Globus pallidus (tissue), 1 donor: ENCODE results near the gene CLPSL2.
"Not testable (repeated sequence)": the region's sequence is repeated elsewhere in the genome, so short reads cannot be mapped to it uniquely, and the experiment has no call there.

Experiments used
- DNase-seq: peaks from one replicate; pipeline ENCODE4 v3.0.0-alpha.2; 2015; ENCODE audit warnings: low spot score

The CLPSL2 gene, protein sequence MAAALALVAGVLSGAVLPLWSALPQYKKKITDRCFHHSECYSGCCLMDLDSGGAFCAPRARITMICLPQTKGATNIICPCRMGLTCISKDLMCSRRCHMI

DNA sequence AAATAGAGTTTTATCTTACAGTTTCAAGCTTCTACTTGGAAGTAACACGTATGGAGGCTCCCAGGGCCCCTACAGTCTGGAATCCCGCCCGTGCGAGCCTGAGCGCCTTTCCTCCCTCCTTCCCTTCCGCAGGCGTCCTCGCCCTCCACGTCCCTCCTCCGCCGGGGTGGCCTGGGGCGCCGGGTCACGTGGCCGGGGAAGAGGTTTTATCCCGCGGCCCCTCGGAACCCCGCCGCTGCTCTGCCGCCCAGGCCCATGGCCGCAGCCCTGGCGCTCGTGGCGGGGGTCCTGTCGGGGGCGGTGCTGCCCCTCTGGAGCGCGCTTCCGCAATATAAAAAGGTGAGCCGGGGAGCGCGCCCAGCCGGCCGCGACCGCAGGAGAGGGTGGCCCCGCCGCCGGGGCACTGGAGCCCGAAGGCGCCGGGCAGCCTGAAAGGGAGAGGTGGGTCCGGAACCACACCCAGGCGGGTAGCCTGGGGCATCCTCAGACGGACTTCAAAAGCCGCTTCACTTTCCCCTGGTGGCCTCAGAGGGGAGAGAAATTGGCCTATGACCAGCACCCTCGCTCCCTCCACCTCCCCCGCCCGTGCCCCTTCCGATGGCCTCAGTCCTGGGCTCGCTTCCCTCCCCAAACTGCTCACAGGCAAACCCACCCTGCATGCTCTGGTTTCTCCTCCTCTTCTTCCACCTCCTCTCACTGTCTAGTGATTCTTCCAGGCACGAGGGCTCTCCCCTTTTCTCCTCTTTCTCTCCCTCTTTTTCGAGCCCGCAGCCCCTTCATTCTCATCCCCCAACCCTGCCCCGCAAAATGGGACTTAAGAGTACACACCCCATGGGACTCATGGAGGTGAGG, at the start of gene CLPSL2:
Gene CLPSL2 (plus strand): TSS at position 235 of the 852 bp plus-strand sequence. CDS start 21 bp downstream, at position 256.
- DNase-seq: no peak

DNA sequence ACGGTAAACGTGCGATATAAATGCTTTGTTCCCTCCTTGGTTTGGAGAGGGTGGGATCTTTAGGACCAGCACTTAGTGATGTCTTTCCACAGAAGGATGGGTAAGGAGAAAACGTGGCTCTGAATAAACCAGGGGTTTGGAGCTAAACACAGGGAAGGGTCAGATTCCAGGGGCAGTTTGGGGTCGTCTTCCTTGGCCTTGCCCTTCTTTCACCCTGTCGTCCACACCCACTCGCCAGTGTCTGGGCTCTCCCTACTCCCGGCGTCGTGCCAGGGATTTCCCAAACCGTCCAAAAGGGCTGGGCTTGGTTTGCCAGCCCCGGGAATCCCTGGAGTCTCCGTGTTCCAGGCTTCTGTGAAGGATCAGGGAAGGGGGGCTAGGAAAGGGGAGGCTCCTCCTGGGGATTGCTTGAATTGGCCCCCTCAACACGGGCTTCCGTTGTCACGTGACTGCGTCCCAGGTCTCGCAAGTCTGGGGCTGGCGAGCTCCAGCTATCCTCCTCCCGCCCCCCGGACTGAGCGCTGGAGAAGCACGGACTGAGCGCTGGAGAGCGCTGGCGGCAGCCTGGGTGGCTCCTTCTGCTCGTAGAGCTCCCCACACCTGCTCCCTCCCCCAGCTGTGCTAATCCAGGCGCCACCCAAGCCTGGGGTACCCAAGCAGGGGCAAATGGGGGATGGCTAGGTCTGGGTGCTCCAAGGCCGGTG, 49.0 kb upstream of the CLPSL2 start:
- DNase-seq: peak; percentile 76

DNA sequence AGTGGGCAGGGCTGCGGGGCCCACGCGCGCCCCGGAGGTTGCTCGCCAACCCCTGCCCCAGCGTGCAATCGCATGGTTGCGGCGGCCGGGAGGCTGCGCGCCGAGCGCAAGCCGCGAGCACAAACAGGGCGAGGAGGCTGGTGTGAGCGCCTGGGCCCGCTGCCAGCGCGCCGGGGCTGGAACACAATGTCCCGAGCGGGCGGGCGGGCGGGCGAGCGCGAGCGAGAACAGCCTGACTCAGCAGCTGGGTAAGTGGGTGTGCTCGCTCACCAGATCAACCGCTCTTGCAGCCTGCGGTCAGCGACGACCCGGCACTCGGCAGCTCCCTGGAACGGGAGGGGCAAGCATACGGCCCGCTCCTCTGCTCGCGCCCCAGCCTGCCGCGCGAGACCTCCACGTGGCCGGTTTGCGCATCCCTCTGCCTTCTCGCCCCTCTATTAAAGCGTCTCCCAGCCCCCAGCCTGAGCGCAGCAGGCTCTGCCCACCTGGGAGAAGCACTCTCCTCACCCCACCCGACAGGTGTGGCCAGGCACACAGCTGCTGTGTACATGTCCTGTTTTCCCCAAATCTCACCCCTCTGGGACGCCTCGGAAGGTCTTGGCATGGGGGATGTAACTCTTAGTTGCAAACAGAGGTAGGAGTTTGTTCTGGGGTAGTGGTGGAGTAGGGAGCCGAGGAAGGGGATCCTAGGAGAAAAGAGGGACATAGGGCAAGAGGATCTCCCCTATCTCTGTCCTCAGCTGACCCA, 48.3 kb upstream of the CLPSL2 start:
- DNase-seq: peak; percentile 89

DNA sequence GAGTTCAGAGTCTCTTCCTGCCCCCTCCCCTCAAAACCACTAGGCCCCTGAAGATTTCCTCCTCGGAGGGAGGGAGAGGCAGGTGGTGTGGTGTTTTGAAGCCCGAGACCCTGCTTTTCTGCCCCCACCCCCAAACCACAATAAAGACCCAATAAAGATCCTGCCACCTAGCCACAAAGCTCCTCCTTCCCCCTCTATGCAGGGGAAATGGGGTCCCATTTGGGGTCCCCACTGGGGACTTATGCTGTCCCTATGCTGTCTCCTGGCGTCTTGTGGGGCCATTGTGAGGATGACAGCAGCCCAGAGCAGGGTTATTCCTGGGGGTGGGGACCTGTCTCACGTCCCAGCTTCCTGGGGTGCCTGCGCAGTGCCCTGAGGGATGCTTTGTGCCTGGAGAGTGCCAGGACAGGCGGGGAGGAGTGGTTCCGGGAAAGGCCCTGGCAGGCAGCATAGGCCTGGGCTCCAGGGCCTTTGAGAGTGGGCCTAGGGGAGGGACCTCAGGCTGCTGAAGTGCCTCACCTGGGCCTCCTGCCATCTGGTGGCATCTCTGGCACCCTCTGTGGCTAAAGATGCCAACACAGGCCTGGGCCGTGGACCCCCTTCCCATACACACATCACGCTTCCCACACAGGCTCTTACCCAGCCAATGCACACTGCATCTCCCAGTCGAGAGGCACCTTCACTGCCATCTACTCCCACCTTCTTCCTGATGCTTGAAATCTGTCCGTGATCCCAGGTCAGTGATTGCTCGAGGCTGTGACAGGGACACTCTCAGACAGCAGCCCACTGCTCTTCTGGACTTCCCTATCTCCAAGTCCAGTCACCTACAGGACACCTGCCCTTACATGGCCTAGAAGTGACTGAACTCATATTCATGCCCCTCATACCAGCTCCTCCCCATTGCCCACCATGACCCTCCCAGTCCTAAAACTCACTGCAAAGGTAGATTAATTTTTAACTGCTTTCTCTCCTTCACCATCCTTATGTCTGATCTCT, 47.4 kb upstream of the CLPSL2 start:
- peak; percentile 44 for DNase-seq

DNA sequence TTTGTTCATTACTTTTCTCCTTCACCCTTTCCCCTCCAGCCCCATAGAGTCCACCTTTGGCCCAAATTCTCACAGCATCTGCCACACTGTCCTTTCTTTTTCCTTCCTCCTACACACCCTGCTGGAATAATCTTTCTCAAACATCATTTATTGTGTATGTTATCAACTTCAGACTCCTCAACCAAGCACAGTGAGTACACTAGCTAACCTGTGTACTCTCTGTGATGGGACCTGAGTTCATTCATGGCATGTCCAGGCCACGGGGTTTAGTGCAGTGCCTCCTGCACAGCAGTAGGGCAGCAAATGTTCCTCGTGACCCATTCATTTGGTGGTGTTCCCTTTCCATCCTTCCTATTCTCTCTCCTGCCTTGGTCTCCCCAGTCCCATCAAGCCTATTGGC, 46.7 kb upstream of the CLPSL2 start:
- DNase-seq: no peak

DNA sequence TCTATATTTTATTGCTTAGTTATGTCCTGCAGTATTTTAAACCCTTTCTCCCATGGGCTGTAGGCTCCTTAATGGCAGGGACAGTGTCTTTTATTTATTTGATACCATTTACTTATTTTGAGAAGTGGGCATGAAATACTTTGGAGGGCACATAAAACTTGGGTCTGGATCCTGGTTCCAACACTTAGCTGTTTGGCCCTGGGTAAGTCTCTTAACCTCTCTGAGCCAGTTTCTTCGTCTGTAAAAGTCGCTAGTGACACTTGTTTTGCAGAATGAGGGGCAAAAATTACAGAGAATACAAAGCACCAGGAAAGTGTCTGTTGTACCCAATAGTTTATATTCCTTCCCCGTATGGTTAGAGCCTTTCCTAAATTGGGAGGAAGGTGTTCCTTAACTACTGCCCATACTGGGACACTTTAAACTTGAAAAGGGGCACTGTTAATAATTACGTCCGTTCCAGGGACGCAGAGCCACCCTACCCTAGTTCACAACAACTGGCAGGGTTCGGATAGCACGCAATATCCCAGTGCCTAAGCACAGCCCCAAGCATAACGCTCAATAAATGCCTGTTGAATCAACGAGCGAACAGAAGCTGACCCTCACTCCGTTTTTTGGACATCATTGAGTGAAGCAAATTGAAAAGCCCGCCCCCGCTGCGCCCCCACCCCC, 45.5 kb upstream of the CLPSL2 start:
- DNase-seq: no peak

DNA sequence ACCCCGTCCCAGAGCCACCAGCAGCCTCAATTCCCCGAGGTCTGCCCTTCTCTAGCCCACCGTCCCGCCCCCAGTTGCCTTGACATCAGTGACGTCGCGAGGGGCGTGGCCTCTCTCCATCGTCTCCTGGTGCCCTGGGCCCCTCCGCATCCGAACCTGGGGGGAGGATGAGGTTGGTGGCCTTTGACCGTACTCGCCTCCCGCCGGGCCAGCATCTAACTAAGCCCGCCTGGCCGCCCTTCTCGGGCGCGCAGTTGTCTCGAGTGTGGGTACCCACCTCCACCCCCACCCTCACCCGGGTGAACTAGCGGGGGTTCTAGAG, 45.0 kb upstream of the CLPSL2 start:
- peak; percentile 94 for DNase-seq

DNA sequence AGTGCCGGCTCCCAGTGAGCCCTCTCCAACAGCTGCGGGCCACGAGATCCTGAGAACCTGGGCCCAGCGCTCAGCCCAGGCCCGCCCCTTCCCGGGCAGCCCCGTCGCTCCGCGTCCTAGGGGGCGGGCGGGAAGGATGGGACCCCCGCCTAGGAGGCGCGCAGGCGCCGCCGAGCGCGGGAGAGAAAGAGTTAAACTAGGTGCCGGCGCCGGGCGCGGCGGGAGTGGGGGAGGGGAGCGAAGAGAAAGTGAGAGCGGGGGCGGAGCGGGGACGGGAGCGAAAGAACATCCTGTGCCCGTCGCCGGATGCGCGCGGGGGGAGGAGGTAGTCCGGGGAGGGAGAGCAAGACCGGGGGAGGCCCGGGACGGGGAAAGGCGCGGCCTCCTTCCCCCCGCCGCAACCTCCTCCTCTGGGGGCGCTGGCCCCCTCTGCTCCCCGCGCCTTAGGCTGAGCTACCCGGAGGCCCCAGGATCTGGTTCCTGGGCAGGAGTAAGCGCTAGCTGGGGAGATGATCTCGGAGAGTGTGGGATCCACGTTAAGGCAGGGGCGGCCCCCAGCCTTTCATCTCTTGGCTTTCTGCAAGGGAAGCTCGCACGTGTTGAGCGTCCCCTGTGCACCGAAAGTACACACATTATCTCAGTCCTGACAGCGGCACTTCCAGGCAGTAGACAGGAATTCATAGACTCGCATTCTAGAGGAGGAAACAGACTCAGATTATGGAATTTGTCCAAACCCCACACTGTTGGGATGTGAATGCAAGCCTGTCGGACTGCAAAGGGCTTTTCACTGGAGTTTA, 44.5 kb upstream of the CLPSL2 start:
- DNase-seq: peak; percentile 79

DNA sequence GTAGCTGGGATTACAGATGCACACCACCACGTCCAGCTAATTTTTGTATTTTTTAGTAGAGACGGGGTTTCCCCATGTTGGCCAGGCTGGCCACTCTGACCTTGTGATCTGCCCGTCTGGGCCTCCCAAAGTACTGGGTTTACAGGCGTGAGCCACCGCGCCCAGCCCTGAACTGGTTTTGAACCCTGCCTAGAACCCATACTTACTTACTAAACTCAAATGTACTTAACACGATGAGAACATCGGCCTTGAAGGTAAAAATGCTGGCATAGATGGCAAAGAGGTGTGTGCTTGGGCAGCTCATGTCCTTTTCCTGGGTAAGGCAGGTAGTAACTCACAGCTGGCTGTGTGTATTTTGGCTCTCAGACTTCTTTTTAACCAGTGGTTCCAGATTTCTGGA, 42.8 kb upstream of the CLPSL2 start:
- no peak for DNase-seq

DNA sequence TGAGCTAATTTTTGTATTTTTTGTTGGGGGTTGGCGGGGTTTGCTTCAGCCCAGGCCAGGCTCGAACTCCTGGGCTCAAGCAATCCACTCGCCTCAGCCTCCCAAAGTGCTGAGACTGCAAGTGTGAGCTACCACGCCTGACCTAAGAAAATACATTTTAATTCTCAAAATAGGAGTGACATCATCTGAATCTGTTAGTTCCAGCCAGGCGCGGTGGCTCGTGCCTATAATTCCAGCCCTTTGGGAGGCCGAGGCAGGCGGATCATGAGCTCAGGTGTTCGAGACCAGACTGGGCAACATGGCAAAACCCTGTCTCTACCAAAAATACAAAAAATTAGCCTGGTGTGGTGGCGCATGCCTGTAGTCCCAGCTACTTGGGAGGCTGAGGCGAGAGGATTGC, 42.1 kb upstream of the CLPSL2 start:
- not testable (repeated sequence) for DNase-seq

DNA sequence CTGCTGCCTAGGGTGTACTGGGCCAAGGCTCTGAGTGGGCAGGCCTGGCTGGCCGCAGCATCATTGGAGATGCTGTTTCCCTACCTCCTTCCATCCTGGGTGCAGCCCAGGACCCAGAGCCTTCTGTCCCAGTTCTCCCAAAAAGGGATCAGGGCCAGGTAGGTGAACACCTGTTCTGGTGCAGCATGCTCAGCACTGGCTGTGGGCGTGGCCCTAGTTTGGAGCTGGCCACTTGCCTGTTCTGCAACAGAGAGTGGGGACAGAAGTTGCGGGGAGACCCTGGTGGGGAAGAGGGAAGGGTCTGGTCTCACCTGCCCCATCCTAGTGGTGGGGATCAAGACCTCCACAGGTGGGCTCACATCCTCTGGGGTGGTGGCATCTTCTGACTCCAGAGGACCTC, 40.9 kb upstream of the CLPSL2 start:
- no peak for DNase-seq

DNA sequence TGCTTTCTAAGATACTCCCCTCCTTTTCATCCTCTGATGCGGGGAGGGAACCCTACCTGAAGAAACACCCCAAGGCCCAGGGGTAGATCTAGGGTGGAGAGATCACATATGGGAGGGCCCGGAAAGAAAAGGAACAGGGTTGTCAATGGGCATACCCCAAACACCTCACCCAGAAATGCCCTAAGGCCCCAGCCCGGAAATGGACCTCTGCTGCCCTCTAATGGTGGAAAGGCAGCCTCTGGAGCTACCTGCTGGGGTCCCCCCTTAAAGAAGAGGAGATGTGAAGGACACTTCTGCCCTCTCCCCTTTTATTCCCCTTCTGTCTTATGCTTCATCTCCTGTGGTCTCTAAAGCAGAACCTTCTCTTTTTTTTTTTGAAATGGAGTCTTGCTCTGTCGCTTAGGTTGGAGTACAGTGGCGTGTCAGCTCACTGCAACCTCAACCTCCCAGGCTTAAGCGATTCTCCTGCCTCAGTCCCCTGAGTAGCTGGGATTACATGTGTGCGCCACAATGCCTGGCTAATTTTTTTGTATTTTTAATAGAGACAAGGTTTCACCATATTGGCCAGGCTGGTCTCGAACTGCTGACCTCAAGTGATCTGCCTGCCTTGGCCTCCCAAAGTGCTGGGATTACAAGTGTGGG, 40.0 kb upstream of the CLPSL2 start:
- peak; percentile 68 for DNase-seq

DNA sequence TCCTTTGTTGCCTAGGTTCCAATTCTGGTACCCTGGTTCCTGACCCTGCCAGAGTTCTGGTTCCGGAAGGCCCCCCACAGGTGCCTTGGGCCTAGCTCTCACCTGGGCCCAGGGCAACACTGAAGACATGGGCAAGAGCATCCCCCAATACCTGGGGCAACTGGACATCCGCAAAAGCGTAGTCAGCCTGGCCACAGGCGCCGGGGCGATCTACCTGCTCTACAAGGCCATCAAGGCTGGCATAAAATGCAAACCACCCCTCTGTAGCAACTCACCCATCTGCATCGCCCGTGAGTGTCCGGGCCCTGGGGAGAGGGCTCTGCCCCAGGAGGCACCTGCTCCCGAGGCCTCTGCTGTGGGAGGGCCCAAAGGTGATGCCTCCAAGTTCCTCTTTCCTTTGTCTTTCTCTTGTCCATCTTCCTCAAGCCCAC, 39.4 kb upstream of the CLPSL2 start, which contains the start of gene ARMC12:
Gene ARMC12 (plus strand): TSS at position 51 of the 431 bp plus-strand sequence. CDS start 77 bp downstream, at position 128.
- no peak for DNase-seq

DNA sequence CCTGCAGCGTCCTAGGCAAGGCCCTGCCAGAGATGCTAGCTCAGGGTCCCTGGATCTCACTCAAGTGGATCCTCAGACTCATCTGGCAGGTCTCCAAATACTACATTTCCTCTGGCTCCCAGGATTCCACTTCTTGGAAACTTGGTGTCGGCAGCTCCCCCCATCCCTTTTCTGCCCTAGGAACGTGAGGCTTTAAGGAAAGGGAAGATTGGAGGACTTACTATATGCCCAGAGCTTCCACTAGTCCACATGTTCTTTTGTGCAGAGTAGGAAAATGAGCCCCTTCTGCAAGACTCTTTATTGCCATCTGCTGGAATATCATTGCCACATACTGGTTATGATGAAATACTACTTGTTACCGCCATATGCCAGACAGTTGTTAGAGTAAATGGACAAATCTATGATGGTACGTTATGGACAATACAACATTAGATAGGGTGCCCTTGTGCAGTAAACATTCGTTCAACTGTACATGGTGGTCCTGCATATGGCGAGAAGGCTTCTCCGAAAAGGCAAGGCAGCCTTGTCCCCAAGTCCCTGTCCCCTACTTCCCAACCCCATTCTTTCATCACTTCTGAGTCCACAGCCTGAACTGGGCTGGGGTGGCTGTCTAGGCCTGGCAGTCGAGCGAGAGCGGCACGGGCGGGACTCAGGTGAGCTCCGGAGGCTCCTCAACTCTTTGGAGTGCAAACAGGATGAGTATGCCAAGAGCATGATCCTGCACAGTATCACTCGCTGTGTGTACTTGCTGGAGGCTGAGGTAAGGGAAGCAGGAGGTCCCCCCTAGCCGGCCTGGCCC, 38.8 kb upstream of the CLPSL2 start:
- peak; percentile 74 for DNase-seq

DNA sequence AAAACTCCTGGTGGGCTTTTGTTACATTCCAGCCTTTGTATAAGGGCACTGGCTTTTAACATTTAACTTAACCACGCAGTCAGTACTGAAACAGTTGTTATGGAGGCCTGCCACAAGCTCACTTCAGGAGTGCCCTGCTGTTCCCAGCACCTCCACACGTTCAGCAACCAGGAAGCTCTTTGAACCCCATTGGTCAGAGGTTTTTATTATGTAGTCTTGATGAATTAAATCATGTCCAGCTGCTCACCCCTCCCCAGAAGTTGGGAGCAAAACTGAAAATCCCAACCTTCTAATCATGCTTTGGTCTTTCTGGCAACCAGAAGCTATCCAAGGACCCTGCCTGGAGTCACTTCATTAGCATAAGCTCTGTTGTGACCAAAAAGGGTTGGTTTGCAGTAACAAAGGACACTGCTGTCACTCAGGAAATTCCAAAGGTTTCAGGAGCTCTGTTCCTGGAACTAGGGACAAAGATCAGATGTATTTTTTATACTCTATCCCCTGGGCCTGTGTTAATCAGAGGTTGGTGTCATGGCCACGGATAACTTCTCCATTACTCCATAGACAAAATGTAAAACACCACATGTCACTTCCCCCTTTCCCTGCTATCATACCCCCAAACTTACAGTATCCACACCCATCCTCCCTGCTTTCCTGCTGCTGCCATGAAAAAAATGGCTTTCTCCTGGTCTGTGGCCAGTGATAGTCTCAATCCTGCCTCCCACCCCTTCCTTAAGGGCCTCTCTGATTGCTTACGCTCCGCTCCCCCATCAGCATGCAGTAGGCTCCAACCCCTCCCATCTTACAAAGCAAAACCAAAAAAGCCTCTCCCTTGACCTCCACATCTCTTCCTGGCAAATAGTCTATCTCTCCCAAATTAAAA, 36.5 kb upstream of the CLPSL2 start:
- no peak for DNase-seq

DNA sequence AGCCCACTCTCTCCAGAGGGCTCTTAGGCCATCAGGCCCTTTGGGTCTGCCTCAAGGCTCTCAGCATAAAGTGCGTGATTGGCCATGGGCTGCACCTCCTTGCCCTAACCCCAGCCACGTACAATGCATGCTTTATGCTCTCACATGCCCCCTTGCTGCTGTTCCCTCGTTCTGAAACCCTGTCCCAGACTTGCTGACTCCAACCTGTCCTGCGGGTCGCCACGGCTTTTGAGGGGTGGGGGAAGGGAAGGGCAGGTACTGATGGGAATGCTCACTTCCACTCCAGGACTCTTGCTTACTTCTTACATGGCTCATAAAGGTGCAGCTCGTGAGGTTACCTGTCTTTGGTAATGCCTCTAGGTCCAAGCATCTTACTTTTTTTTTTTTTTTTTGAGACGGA, 33.6 kb upstream of the CLPSL2 start:
- DNase-seq: no peak

DNA sequence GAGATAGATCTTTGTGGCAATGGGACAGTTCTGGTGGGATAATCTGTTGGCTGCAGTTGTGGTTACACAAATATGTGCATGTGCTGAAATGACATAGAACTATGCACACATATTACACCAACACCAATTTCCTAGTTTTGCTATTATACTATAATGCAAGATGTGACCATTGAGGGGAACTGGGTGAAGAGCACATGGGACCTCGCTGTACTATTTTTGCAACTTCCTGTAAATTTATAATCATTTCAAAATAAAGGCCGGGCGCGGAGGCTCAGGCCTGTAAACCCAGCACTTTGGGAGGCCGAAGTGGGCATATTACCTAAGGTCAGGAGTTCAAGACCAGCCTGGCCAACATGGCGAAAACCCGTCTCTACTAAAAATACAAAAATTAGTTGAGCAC, 30.9 kb upstream of the CLPSL2 start:
- no peak for DNase-seq
